H1 (cell line): ENCODE results near the gene BECN2.

ENCODE experiments used
- CREB1 ChIP-seq: IDR thresholded peaks from 2 replicates; pipeline ENCODE4 v1.6.1; 2012; ENCODE audit warnings: inconsistent platforms
- CTCF ChIP-seq, 3 experiments: IDR thresholded peaks; 1 replicate in 2 of 3; 2 replicates in 1 of 3; pipeline versions ENCODE4 v1.5.1 to v1.6.1; 2011; ENCODE audit warnings: low read length in 3 of 3, mild to moderate bottlenecking in 3 of 3, inconsistent platforms in 2 of 3, low read depth in 1 of 3, moderate library complexity in 1 of 3; ENCODE audit not compliant: insufficient read depth in 1 of 3; ENCODE audit errors: control extremely low read depth in 1 of 3
- EZH2 ChIP-seq: fragments of 200-600 bp; sonication (generic); IDR thresholded peaks from 2 replicates; pipeline ENCODE4 v1.7.1; 2012; ENCODE audit warnings: low read depth, mild to moderate bottlenecking, moderate library complexity, low read length, inconsistent platforms; ENCODE audit not compliant: severe bottlenecking
- HDAC2 ChIP-seq, 2 experiments: fragments of 300-600 bp in 1 of 2; sonication (generic) in 1 of 2; IDR thresholded peaks; 2 replicates each; pipeline ENCODE4 v1.6.1; 2011 to 2012; ENCODE audit warnings: low read depth in 2 of 2, low read length in 2 of 2, mild to moderate bottlenecking in 2 of 2, moderate library complexity in 2 of 2, borderline replicate concordance in 1 of 2, inconsistent platforms in 1 of 2
- HDAC6 ChIP-seq: IDR thresholded peaks from one replicate; pipeline ENCODE4 v1.7.1; 2012; ENCODE audit warnings: low read depth, mild to moderate bottlenecking, inconsistent platforms, low read length, moderate library complexity
- KDM4A ChIP-seq: IDR thresholded peaks from one replicate; pipeline ENCODE4 v1.7.1; 2012; ENCODE audit warnings: low read depth, mild to moderate bottlenecking, moderate library complexity, low read length, inconsistent platforms; ENCODE audit not compliant: severe bottlenecking
- RFX5 ChIP-seq: IDR thresholded peaks from 2 replicates; pipeline ENCODE4 v1.6.1; 2011; ENCODE audit warnings: low read depth, low read length, improper control_type of control experiment, borderline replicate concordance
- TEAD4 ChIP-seq: IDR thresholded peaks from 2 replicates; pipeline ENCODE4 v1.6.1; 2012; ENCODE audit warnings: low read depth, low read length, inconsistent platforms, mixed read lengths

GRCh38 chr1:241990040-241990439 lies 32.5 kb downstream of the BECN2 start:
- TF ChIP-seq HDAC6 (no peak), CTCF (IDR thresholded peaks at IDR 0.05; ENCODE audit: control extremely low read depth in 1 of 3, insufficient read depth in 1 of 3, low read depth in 1 of 3, low read length in 3 of 3) (no peak), EZH2 (no peak), HDAC2 (IDR thresholded peaks at IDR 0.05; ENCODE audit: borderline replicate concordance in 1 of 2, low read depth in 2 of 2, low read length in 2 of 2) (no peak), TEAD4 (no peak), CREB1 (no peak), KDM4A (no peak), RFX5 (no peak)
